ENCODE measurements around the gene MYO9A.
A peak's percentile ranks its signal among the peaks of the same experiment; 100 is the strongest.
"Not testable (repeated sequence)": the region's sequence is repeated elsewhere in the genome, so short reads cannot be mapped to it uniquely, and the experiment has no call there.

MYO9A gene

DNA sequence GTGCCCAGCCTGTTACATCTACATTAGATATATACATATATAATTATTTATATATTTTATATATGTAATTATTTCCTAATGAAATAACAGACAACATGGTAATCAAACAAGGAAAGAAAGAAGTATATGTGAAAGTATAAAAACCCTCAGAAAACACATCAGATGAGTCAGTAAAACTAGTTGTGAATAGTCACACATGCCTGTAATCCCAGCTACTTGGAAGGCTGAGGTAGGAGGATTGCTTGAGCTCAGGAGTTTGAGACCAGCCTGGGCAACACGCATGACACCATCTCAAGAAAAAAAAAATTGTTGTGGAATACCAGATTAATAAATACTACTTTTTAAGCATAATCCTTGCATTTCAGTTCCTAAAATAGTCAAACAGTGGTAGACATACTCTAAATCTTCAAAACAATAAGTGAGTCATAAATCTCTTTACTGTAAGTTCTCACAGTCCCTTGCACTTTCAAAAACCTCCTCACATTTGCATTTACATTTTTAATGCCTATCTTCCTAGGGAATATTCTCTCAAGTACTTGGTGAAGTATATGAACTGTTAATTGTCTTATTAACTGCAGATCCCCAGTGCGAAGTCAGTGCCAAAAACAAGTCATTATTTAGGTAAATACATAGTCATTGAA, 106.5 kb downstream of the MYO9A start:
- no peaks in the 10 kb centered on the region for H3K27me3 Mint-ChIP-seq
- no peak overlapping the region for H3K27ac Mint-ChIP-seq

GRCh38 chr15:72009222-72009621, 108.7 kb downstream of the MYO9A start:
- H3K9me3 Mint-ChIP-seq = no peaks in the 10 kb centered on the region
- no peak for DNase-seq
- no peak overlapping the region for H3K27ac Mint-ChIP-seq
- H3K4me3 Mint-ChIP-seq = no peak overlapping the region
- H3K36me3 Mint-ChIP-seq (ENCODE audit: low read depth) = peaks cover 37% of the 10 kb centered on the region
- H3K4me1 Mint-ChIP-seq (ENCODE audit: low read depth) = peaks cover 5% of the 10 kb centered on the region
- no peaks in the 10 kb centered on the region for H3K27me3 Mint-ChIP-seq

More for the DNA sequence above, 106.5 kb downstream of the MYO9A start:
- DNase-seq = no peak
- Mint-ChIP-seq H3K4me3 (no peak overlapping the region), H3K36me3 (ENCODE audit: low read depth) (peaks cover 30% of the 10 kb centered on the region), H3K9me3 (no peaks in the 10 kb centered on the region), H3K4me1 (ENCODE audit: low read depth) (peaks cover 5% of the 10 kb centered on the region)

- Mint-ChIP-seq H3K9me3 (no peaks in the 10 kb centered on the region), H3K27ac (no peak overlapping the region), H3K36me3 (ENCODE audit: low read depth) (peaks cover 46% of the 10 kb centered on the region), H3K27me3 (no peaks in the 10 kb centered on the region), H3K4me1 (ENCODE audit: low read depth) (peaks cover 2% of the 10 kb centered on the region), H3K4me3 (no peak overlapping the region)
- DNase-seq = no peak
Observed at GRCh38 chr15:72006382-72006781, 111.6 kb downstream of the MYO9A start.

DNA sequence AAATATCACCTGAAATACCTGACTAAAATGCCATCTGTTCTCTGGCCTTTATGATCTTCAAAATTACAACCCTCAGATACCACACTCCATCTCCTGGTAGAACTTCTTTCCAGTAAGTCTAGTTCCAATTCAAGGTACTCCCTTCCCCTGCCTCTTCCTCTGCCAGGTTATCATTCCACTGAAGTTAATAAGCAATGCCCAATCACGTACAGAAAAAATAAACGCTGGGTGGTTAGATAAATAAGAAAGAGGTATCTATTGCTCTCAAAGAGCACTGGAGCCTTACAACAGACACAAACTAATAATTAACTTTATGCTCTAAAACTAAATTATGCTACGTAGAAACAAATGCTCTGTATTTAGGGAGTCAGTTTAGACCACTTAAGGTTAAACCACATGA, 112.5 kb downstream of the MYO9A start:
- no peaks in the 10 kb centered on the region for H3K9me3 Mint-ChIP-seq
- no peaks in the 10 kb centered on the region for H3K27me3 Mint-ChIP-seq
- H3K4me1 Mint-ChIP-seq (ENCODE audit: low read depth) = no peaks in the 10 kb centered on the region
- no peak overlapping the region for H3K4me3 Mint-ChIP-seq
- H3K27ac Mint-ChIP-seq = peak overlapping the region; percentile 1
- DNase-seq = no peak
- H3K36me3 Mint-ChIP-seq (ENCODE audit: low read depth) = peaks cover 51% of the 10 kb centered on the region

- no peak for DNase-seq
- no peak overlapping the region for H3K4me3 Mint-ChIP-seq
- no peak overlapping the region for H3K27ac Mint-ChIP-seq
- H3K27me3 Mint-ChIP-seq = no peaks in the 10 kb centered on the region
- no peaks in the 10 kb centered on the region for H3K9me3 Mint-ChIP-seq
- peaks cover 44% of the 10 kb centered on the region for H3K36me3 Mint-ChIP-seq (ENCODE audit: low read depth)
- H3K4me1 Mint-ChIP-seq (ENCODE audit: low read depth) = no peaks in the 10 kb centered on the region
Observed at GRCh38 chr15:71999807-72000206, 118.1 kb downstream of the MYO9A start.

DNA sequence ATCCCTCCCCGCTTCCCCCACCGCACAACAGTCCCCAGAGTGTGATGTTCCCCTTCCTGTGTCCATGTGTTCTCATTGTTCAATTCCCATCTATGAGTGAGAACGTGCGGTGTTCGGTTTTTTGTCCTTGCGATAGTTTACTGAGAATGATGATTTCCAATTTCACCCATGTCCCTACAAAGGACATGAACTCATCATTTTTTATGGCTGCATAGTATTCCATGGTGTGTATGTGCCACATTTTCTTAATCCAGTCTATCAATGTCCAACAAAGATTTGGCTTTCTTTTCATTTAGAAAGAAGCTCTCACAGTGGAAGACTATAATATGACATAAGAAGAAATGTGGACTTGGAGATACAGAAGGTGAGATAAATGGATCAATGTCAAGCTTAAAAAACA, 119.2 kb downstream of the MYO9A start:
- H3K27me3 Mint-ChIP-seq; H3K27ac Mint-ChIP-seq; H3K4me1 Mint-ChIP-seq (ENCODE audit: low read depth); H3K4me3 Mint-ChIP-seq; DNase-seq; H3K9me3 Mint-ChIP-seq: not testable (repeated sequence)
- peaks cover 43% of the 10 kb centered on the region for H3K36me3 Mint-ChIP-seq (ENCODE audit: low read depth)

DNA sequence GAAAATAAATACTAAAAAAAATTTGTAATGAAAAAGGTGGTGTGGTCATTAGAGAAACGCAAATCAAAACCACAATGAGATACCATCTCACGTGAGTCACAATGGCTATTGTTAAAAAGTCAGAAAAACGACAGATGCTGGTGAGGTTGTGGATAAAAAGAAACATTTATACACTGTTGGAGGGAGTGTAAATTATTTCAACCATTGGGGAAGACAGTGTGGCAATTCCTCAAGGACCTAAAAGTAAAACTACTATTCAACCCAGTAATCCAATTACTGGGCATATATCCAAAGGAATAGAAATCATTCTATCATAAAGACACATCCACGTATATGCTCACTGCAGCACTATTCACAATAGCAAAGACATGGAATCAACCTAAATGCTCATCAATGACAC, 120.3 kb downstream of the MYO9A start:
- H3K27me3 Mint-ChIP-seq = no peaks in the 10 kb centered on the region
- H3K36me3 Mint-ChIP-seq (ENCODE audit: low read depth) = peaks cover 43% of the 10 kb centered on the region
- no peak overlapping the region for H3K4me3 Mint-ChIP-seq
- DNase-seq = no peak
- H3K4me1 Mint-ChIP-seq (ENCODE audit: low read depth) = no peaks in the 10 kb centered on the region
- H3K27ac Mint-ChIP-seq = no peak overlapping the region
- H3K9me3 Mint-ChIP-seq = no peaks in the 10 kb centered on the region

- Mint-ChIP-seq H3K27me3 (no peaks in the 10 kb centered on the region), H3K4me3 (no peak overlapping the region), H3K36me3 (ENCODE audit: low read depth) (peaks cover 45% of the 10 kb centered on the region), H3K4me1 (ENCODE audit: low read depth) (no peaks in the 10 kb centered on the region), H3K9me3 (no peaks in the 10 kb centered on the region), H3K27ac (no peak overlapping the region)
- no peak for DNase-seq
Observed at GRCh38 chr15:71975816-71976150, 142.2 kb downstream of the MYO9A start.

GRCh38 chr15:71974211-71974610, 143.7 kb downstream of the MYO9A start:
- H3K4me3 Mint-ChIP-seq = no peak overlapping the region
- peaks cover 45% of the 10 kb centered on the region for H3K36me3 Mint-ChIP-seq (ENCODE audit: low read depth)
- H3K9me3 Mint-ChIP-seq = no peaks in the 10 kb centered on the region
- H3K4me1 Mint-ChIP-seq (ENCODE audit: low read depth) = no peaks in the 10 kb centered on the region
- no peaks in the 10 kb centered on the region for H3K27me3 Mint-ChIP-seq
- H3K27ac Mint-ChIP-seq = no peak overlapping the region
- DNase-seq = no peak

DNA sequence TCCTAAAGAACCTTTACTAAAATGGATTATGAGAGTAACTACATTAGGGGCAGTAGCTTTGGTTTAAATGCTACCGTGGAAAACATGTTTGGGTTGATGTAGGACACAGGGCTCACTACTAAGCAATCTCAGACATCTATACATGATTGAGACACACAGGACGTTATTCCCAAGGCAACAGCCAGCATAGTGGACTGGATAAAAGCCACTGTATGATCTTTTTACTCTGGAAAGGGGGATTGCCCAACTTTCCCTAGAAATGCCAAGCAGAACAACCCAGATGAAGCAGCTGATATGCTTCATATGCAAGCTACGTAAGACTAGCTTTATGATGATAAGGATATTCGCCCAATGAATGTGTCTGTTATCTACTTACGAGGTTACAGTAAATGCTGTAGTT, 144.6 kb downstream of the MYO9A start:
- Mint-ChIP-seq H3K4me3 (no peak overlapping the region), H3K27me3 (no peaks in the 10 kb centered on the region), H3K9me3 (no peaks in the 10 kb centered on the region), H3K4me1 (ENCODE audit: low read depth) (no peaks in the 10 kb centered on the region), H3K27ac (no peak overlapping the region), H3K36me3 (ENCODE audit: low read depth) (peaks cover 43% of the 10 kb centered on the region)
- no peak for DNase-seq

- no peaks in the 10 kb centered on the region for H3K27me3 Mint-ChIP-seq
- DNase-seq = no peak
- no peak overlapping the region for H3K27ac Mint-ChIP-seq
- H3K4me1 Mint-ChIP-seq (ENCODE audit: low read depth) = no peaks in the 10 kb centered on the region
- no peak overlapping the region for H3K4me3 Mint-ChIP-seq
- H3K36me3 Mint-ChIP-seq (ENCODE audit: low read depth) = peaks cover 38% of the 10 kb centered on the region
- no peaks in the 10 kb centered on the region for H3K9me3 Mint-ChIP-seq
Observed at GRCh38 chr15:71971905-71972304, 146.0 kb downstream of the MYO9A start.

GRCh38 chr15:71970435-71970834, 147.5 kb downstream of the MYO9A start:
- peaks cover 29% of the 10 kb centered on the region for H3K36me3 Mint-ChIP-seq (ENCODE audit: low read depth)

DNA sequence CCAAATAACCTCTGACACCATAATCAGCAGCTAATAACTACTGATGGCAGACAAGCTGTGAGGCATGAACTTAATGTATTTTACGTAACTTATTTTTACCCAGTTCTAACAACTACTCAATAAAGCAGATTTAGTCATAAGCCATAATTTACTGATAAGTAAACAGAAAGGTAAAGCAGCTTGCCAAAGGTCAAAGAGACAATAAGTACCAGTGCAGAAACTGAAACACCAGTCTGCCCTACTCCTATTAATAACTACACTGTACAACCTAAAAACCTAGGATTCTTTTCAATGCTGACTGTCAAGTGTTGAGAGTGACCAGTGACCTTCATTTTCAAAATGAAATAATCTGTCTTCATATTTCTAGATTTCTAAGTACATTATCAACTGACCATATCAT, 155.4 kb downstream of the MYO9A start:
- no peaks in the 10 kb centered on the region for H3K27me3 Mint-ChIP-seq
- no peaks in the 10 kb centered on the region for H3K4me1 Mint-ChIP-seq (ENCODE audit: low read depth)
- peaks cover 35% of the 10 kb centered on the region for H3K36me3 Mint-ChIP-seq (ENCODE audit: low read depth)
- no peak for DNase-seq
- H3K4me3 Mint-ChIP-seq = no peak overlapping the region
- no peaks in the 10 kb centered on the region for H3K9me3 Mint-ChIP-seq
- no peak overlapping the region for H3K27ac Mint-ChIP-seq

More at GRCh38 chr15:71970435-71970834, 147.5 kb downstream of the MYO9A start:
- Mint-ChIP-seq H3K4me3 (no peak overlapping the region), H3K4me1 (ENCODE audit: low read depth) (no peaks in the 10 kb centered on the region), H3K27me3 (no peaks in the 10 kb centered on the region), H3K9me3 (no peaks in the 10 kb centered on the region), H3K27ac (no peak overlapping the region)
- DNase-seq = no peak

DNA sequence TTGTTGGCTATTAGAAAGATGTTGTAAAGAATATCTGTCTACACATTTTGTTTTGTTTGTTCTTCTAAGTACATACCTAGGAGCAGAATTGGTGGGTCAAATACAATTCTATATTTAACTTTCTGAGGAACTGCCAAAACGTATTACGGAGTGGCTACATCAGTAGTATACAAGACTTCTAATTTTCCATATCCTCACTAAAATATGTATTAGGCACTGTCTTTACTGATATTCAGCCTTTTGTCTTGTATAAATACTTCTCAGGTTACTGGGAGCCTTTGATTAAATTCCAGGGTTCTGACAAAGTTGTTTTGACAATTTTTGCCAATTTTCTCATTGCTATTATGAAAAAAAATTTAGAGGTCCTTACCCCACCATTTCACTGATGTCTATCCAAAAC, 160.9 kb downstream of the MYO9A start:
- H3K36me3 Mint-ChIP-seq (ENCODE audit: low read depth) = peaks cover 38% of the 10 kb centered on the region
- no peak overlapping the region for H3K27ac Mint-ChIP-seq
- DNase-seq = no peak
- H3K4me1 Mint-ChIP-seq (ENCODE audit: low read depth) = peaks cover 4% of the 10 kb centered on the region
- H3K9me3 Mint-ChIP-seq = no peaks in the 10 kb centered on the region
- H3K27me3 Mint-ChIP-seq = no peaks in the 10 kb centered on the region
- H3K4me3 Mint-ChIP-seq = no peak overlapping the region

DNA sequence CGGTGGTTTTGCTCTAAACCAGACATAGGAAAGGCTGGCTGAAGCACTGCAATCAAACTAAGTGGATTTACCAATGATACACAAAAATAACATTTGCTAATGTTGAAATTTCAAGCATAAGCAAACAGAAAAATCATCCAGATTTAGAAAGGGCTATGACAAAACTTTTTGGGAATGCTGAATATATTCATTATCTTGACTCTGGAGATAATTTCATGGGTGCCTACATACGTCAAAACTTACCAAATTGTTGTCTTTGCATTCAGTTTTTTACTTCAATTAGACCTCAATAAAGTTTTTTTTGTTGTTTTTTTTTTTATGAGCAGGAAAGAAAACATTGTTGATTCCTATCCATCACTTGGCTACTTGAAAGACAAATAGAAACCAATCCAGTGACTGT, 166.8 kb downstream of the MYO9A start:
- DNase-seq = no peak
- peaks cover 19% of the 10 kb centered on the region for H3K36me3 Mint-ChIP-seq (ENCODE audit: low read depth)
- H3K27ac Mint-ChIP-seq = no peak overlapping the region
- no peaks in the 10 kb centered on the region for H3K9me3 Mint-ChIP-seq
- H3K4me3 Mint-ChIP-seq = no peak overlapping the region
- no peaks in the 10 kb centered on the region for H3K27me3 Mint-ChIP-seq
- peaks cover 4% of the 10 kb centered on the region for H3K4me1 Mint-ChIP-seq (ENCODE audit: low read depth)

- no peaks in the 10 kb centered on the region for H3K4me1 Mint-ChIP-seq (ENCODE audit: low read depth)
Observed at GRCh38 chr15:71945012-71945411, 172.9 kb downstream of the MYO9A start.

More at GRCh38 chr15:71945012-71945411, 172.9 kb downstream of the MYO9A start:
- Mint-ChIP-seq H3K4me3 (no peak overlapping the region), H3K9me3 (no peaks in the 10 kb centered on the region), H3K27ac (no peak overlapping the region), H3K27me3 (no peaks in the 10 kb centered on the region), H3K36me3 (ENCODE audit: low read depth) (peaks cover 4% of the 10 kb centered on the region)
- DNase-seq = no peak
